Breast epithelium (tissue), 4 donors: Measurements from ENCODE around the gene USP21. TPM values are rescaled to one million over a fixed set of nuclear protein-coding genes. Genes with fewer than 3 reads are reported as not detected.

Source experiments
- DNase-seq, 2 donors: peaks; one replicate each; pipeline ENCODE4 v3.0.0-alpha.2; 2019; ENCODE audit warnings: low spot score in 2 of 2
- H3K27ac ChIP-seq, 2 donors: fragments of 200-600 bp; sonication (generic) in 1 of 2; one replicate each; pipeline ENCODE4 v1.5.1; 2016 to 2019; ENCODE audit warnings: mild to moderate bottlenecking in 1 of 2
- H3K27me3 ChIP-seq, 2 donors: fragments of 200-600 bp; sonication (generic) in 1 of 2; one replicate each; pipeline versions ENCODE4 v1.5.1 to v1.6.0; 2017 to 2019; ENCODE audit warnings: control low read depth in 1 of 2, mild to moderate bottlenecking in 1 of 2
- H3K36me3 ChIP-seq: fragments of 200-600 bp; one replicate; pipeline ENCODE4 v1.5.1; 2019
- H3K4me1 ChIP-seq, 2 donors: fragments of 200-600 bp; sonication (generic); one replicate each; pipeline ENCODE4 v1.5.1; 2016 to 2019; ENCODE audit warnings: control low read depth in 1 of 2
- H3K4me3 ChIP-seq, 3 donors: fragments of 200-600 bp; sonication (generic); 1 replicate in 2 of 3; 2 replicates in 1 of 3; pipeline ENCODE4 v1.5.1; 2016 to 2019; ENCODE audit warnings: mild to moderate bottlenecking in 3 of 3, moderate library complexity in 2 of 3
- H3K9me3 ChIP-seq, 2 donors: fragments of 200-600 bp; sonication (generic) in 1 of 2; one replicate each; pipeline ENCODE4 v1.5.1; 2016 to 2019; ENCODE audit warnings: control low read depth in 1 of 2
- CTCF ChIP-seq, 3 donors: fragments of 450-650 bp; IDR thresholded peaks; one replicate each; pipeline ENCODE4 v1.5.1; 2016 to 2017; ENCODE audit warnings: antibody characterized with exemption in 3 of 3, mild to moderate bottlenecking in 3 of 3, moderate library complexity in 3 of 3
- POLR2A ChIP-seq: fragments of 450-650 bp; IDR thresholded peaks from one replicate; pipeline ENCODE4 v1.6.1; 2016; ENCODE audit warnings: antibody characterized with exemption, mild to moderate bottlenecking, moderate library complexity
- POLR2AphosphoS5 ChIP-seq, 3 donors: sonication (generic); formaldehyde crosslinking; IDR thresholded peaks; one replicate each; pipeline ENCODE4 v1.6.1; 2017; ENCODE audit warnings: antibody characterized with exemption in 3 of 3
- intact Hi-C: fragments of 100-400 bp; cut with DNase I; formaldehyde crosslinking; loops from one replicate; pipeline ENCODE4 v1.15.1; 2023; ENCODE audit warnings: low total_unique reads
- total RNA-seq, 3 donors: library from RNA; depleted of rRNA; stranded (reverse); fragments of >200 nt; gene quantifications; one replicate each; pipeline ENCODE4 v1.1.0, GENCODE V29; 2016

Gene USP21
- total RNA-seq, 3 donors from 2014 or later = 11.7 to 26.9 (median 24.9) TPM

- peak within 1 kb of the TSS; percentile 92 to 93 for H3K27ac ChIP-seq
- no peaks in the 10 kb centered on the region for H3K27me3 ChIP-seq
- peak; percentile 32 for TF ChIP-seq POLR2A
- TF ChIP-seq POLR2AphosphoS5 (IDR thresholded peaks at IDR 0.05) = peak; percentile 73 to 90 (median 85)
- TF ChIP-seq CTCF (IDR thresholded peaks at IDR 0.05) = peak; percentile 9 to 33 (median 31)
- peaks cover 0 to 9% of the 10 kb centered on the region in 2 donors for H3K4me1 ChIP-seq
- no peaks in the 10 kb centered on the region for H3K9me3 ChIP-seq
- no peaks in the 10 kb centered on the region for H3K36me3 ChIP-seq
- peak within 1 kb of the TSS; percentile 54 to 88 (median 86) for H3K4me3 ChIP-seq
- peak; percentile 97 to 98 for DNase-seq
- intact Hi-C loops = no loop called here
Measured at GRCh38 chr1:161165742-161166668, 6.7 kb downstream of the USP21 start, which contains the start of gene PPOX. PPOX (plus strand) TSS chr1:161166426; CDS start chr1:161166848, 422 bp downstream.

GRCh38 chr1:161166669-161167548, 7.6 kb downstream of the USP21 start:
- no peak for TF ChIP-seq CTCF (IDR thresholded peaks at IDR 0.05)
- TF ChIP-seq POLR2A = no peak
- TF ChIP-seq POLR2AphosphoS5 (IDR thresholded peaks at IDR 0.05) = no peak
- Histone ChIP-seq H3K9me3 (no peaks in the 10 kb centered on the region), H3K27ac (peak overlapping the region; percentile 92 to 93), H3K4me3 (peak overlapping the region; percentile 54 to 88 (median 86)), H3K36me3 (no peaks in the 10 kb centered on the region), H3K27me3 (no peaks in the 10 kb centered on the region), H3K4me1 (peaks cover 0 to 4% of the 10 kb centered on the region in 2 donors)
- intact Hi-C loops = no loop called here
- no peak for DNase-seq

GRCh38 chr1:161168906-161169305, 9.6 kb downstream of the USP21 start:
- Histone ChIP-seq H3K27ac (no peak overlapping the region), H3K9me3 (no peaks in the 10 kb centered on the region), H3K4me1 (peaks cover 0 to 16% of the 10 kb centered on the region in 2 donors), H3K4me3 (no peak overlapping the region), H3K36me3 (peaks cover 3% of the 10 kb centered on the region), H3K27me3 (no peaks in the 10 kb centered on the region)
- no peak for DNase-seq
- intact Hi-C loops = no loop called here
- no peak for TF ChIP-seq CTCF (IDR thresholded peaks at IDR 0.05)
- no peak for TF ChIP-seq POLR2AphosphoS5 (IDR thresholded peaks at IDR 0.05)
- TF ChIP-seq POLR2A = no peak

- no peaks in the 10 kb centered on the region for H3K9me3 ChIP-seq
- peaks cover 3% of the 10 kb centered on the region for H3K36me3 ChIP-seq
- H3K4me1 ChIP-seq = peaks cover 0 to 16% of the 10 kb centered on the region in 2 donors
- H3K27ac ChIP-seq = peak overlapping the region; percentile 76 to 88
- intact Hi-C loops = no loop called here
- H3K4me3 ChIP-seq = no peak overlapping the region
- TF ChIP-seq POLR2AphosphoS5 (IDR thresholded peaks at IDR 0.05) = no peak
- no peak for TF ChIP-seq CTCF (IDR thresholded peaks at IDR 0.05)
- TF ChIP-seq POLR2A = no peak
- no peak for DNase-seq
- no peaks in the 10 kb centered on the region for H3K27me3 ChIP-seq
Measured at GRCh38 chr1:161171191-161171590, 11.9 kb downstream of the USP21 start.
